Upper lobe of left lung (tissue), 6 donors: ENCODE measurements around the gene CCL11. TPM values are rescaled to one million over a fixed set of nuclear protein-coding genes. Genes with fewer than 3 reads are reported as not detected.

ENCODE experiments used
- ATAC-seq, 2 donors: fragments of 200-7000 bp; cut with Tn5 transposase; one replicate each; pipeline ENCODE4 v1.9.1; 2022; ENCODE audit warnings: mild to moderate bottlenecking in 2 of 2, moderate library complexity in 2 of 2; ENCODE audit not compliant: low FRiP score in 2 of 2
- DNase-seq, 2 donors: peaks; one replicate each; pipeline ENCODE4 v3.0.0-alpha.2; 2019 to 2020
- H3K27ac ChIP-seq, 4 donors: fragments of 200-600 bp; sonication (generic); one replicate each; pipeline ENCODE4 v1.5.1; 2016 to 2019
- H3K27me3 ChIP-seq, 4 donors: fragments of 200-600 bp; sonication (generic); one replicate each; pipeline ENCODE4 v1.5.1; 2017 to 2019
- H3K36me3 ChIP-seq, 4 donors: fragments of 200-600 bp; sonication (generic); one replicate each; pipeline ENCODE4 v1.5.1; 2016 to 2019
- H3K4me1 ChIP-seq, 4 donors: fragments of 200-600 bp; sonication (generic); one replicate each; pipeline ENCODE4 v1.5.1; 2018 to 2019
- H3K4me3 ChIP-seq, 4 donors: fragments of 200-600 bp; sonication (generic); one replicate each; pipeline ENCODE4 v1.5.1; 2017 to 2019; ENCODE audit warnings: mild to moderate bottlenecking in 2 of 4, moderate library complexity in 1 of 4
- H3K9me3 ChIP-seq, 4 donors: fragments of 200-600 bp; sonication (generic); one replicate each; pipeline ENCODE4 v1.5.1; 2018 to 2019
- EP300 ChIP-seq, 4 donors: sonication (generic); formaldehyde crosslinking; IDR thresholded peaks; one replicate each; pipeline ENCODE4 v1.5.1; 2017; ENCODE audit warnings: antibody characterized with exemption in 4 of 4, control low read depth in 2 of 4
- POLR2A ChIP-seq, 4 donors: fragments of 450-650 bp; IDR thresholded peaks; one replicate each; pipeline ENCODE4 v1.5.1; 2016 to 2017; ENCODE audit warnings: antibody characterized with exemption in 4 of 4, mild to moderate bottlenecking in 2 of 4
- POLR2AphosphoS5 ChIP-seq, 2 donors: sonication (generic); formaldehyde crosslinking; IDR thresholded peaks; one replicate each; pipeline ENCODE4 v1.5.1; 2017; ENCODE audit warnings: antibody characterized with exemption in 2 of 2
- WGBS, 2 donors: methylation state at CpG; one replicate each; pipeline ENCODE4 v1.1.5; 2017 to 2018; 5-methylcytosine and 5-hydroxymethylcytosine counted together
- total RNA-seq, 6 donors: library from RNA; depleted of rRNA in 4 of 6; stranded (reverse); fragments of >200 nt in 4 of 6; gene quantifications; one replicate each; pipeline versions ENCODE4 v1.1.0 to v1.2.1, GENCODE V29; 2016 to 2021
- TF ChIP-seq, protein P1 (sequence below), 6 experiments: fragments of 450-650 bp in 4 of 6; fragments of 200-600 bp in 2 of 6; sonication (generic) in 2 of 6; IDR thresholded peaks; one replicate each; pipeline ENCODE4 v1.5.1; 2016 to 2019; ENCODE audit warnings: antibody characterized with exemption in 6 of 6
- donor health status: DM: no; HTN: no; CAD: no; lungs with moderate emphysema.
- donor health status: DM: no; HTN: yes; CAD: no; lungs with severe emphysema.

CCL11 gene
- 1 to 10 TPM in 1 of 6 donors, not detected in 5; 1.2 TPM for total RNA-seq

DNA sequence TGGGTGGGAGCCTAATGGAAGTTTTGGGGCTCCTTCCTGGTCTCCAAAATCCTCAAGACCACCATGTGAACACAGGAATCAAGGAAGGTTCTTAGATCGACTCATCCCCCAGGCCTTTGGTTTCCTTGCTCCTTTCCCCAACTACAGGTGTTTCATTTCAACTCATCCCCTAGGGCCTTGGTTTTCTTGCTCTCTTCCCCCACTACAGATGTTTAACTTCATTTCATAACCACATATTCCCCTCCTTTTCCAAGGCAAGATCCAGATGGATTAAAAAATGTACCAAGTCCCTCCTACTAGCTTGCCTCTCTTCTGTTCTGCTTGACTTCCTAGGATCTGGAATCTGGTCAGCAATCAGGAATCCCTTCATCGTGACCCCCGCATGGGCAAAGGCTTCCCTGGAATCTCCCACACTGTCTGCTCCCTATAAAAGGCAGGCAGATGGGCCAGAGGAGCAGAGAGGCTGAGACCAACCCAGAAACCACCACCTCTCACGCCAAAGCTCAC is at the start of gene CCL11:
CCL11 (plus strand) TSS at position 457 of the 507 bp plus-strand sequence. CDS start 67 bp downstream, outside the sequence.
- DNase-seq (no peak), ATAC-seq (no peak)

DNA sequence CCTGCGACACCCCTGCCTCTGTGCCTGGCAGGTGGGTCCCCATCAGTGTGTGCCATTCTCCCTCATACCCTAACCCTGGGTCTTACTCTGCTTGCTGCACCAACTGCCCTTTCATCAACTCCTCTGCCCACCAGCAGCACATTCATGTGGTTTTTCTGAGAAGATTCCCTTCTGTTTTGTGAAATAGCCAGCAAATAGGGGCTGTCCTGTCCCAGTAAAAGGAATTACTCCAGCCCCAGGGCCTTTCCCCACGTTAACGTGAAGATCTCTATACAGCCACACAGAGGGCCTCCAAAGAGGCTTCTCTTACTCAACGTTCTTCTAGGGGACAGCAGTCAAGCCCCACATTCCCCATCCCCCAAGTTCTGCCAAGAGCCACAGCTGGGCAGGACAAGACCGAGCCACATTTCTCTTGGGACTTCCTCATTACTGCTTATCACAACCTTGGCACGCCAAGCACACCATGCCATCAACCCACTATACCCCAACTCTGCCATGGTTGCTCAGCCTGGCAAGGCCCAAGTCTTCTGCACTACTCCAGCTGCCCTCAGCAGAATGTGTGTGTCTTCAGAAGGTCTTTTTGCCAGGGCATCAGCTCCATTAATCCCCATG is 49.2 kb upstream of the CCL11 start:
- TF ChIP-seq POLR2AphosphoS5 (IDR thresholded peaks at IDR 0.05) (no peak), EP300 (IDR thresholded peaks at IDR 0.05) (no peak), POLR2A (IDR thresholded peaks at IDR 0.05) (no peak)
- TF ChIP-seq, protein P1, sequence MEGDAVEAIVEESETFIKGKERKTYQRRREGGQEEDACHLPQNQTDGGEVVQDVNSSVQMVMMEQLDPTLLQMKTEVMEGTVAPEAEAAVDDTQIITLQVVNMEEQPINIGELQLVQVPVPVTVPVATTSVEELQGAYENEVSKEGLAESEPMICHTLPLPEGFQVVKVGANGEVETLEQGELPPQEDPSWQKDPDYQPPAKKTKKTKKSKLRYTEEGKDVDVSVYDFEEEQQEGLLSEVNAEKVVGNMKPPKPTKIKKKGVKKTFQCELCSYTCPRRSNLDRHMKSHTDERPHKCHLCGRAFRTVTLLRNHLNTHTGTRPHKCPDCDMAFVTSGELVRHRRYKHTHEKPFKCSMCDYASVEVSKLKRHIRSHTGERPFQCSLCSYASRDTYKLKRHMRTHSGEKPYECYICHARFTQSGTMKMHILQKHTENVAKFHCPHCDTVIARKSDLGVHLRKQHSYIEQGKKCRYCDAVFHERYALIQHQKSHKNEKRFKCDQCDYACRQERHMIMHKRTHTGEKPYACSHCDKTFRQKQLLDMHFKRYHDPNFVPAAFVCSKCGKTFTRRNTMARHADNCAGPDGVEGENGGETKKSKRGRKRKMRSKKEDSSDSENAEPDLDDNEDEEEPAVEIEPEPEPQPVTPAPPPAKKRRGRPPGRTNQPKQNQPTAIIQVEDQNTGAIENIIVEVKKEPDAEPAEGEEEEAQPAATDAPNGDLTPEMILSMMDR (IDR thresholded peaks at IDR 0.05) = no peak
- no peak for DNase-seq
- Histone ChIP-seq H3K4me1 (peaks cover 47 to 60% (median 57%) of the 10 kb centered on the region in 4 donors), H3K9me3 (no peaks in the 10 kb centered on the region), H3K27ac (peak overlapping the region in 3 of 4 donors; percentile 1 to 73 (median 65)), H3K27me3 (no peaks in the 10 kb centered on the region), H3K4me3 (no peak overlapping the region), H3K36me3 (no peaks in the 10 kb centered on the region)
- 62 to 82% methylated on average over 6 of the region's 6 CpGs for WGBS, 2 donors
- ATAC-seq = peak in 1 of 2 donors; percentile 3

More for the DNA sequence above, at the start of gene CCL11:
- Histone ChIP-seq H3K36me3 (no peaks in the 10 kb centered on the region), H3K4me3 (no peak within 1 kb of the TSS), H3K9me3 (no peaks in the 10 kb centered on the region), H3K27me3 (no peaks in the 10 kb centered on the region), H3K27ac (no peak within 1 kb of the TSS), H3K4me1 (no peaks in the 10 kb centered on the region)
- TF ChIP-seq, protein P1 (IDR thresholded peaks at IDR 0.05) = no peak
- TF ChIP-seq POLR2AphosphoS5 (IDR thresholded peaks at IDR 0.05) (no peak), EP300 (IDR thresholded peaks at IDR 0.05) (no peak), POLR2A (IDR thresholded peaks at IDR 0.05) (no peak)
- 88 to 92% methylated on average over 4 of the region's 4 CpGs for WGBS, 2 donors

DNA sequence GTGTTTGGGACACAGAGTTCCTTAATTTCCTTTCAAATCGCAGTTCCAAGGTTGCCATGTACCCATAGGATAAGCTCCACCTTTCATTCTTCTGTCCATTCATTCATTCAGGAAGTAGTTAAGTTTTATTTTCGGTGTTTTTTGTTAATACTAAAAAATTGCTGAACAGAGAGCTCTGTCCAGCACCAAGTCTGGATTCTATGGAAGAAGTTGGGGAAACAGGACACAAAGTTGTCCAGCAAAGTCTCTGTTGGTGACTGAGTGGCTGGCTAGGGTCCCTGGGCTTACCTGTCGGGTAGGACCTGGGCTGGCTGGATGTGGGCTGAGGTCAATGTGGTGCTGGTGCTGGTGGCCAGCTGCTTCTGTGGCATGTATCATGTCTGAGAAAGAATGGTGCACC is 48.1 kb upstream of the CCL11 start:
- no peak for TF ChIP-seq POLR2A (IDR thresholded peaks at IDR 0.05)
- TF ChIP-seq EP300 (IDR thresholded peaks at IDR 0.05) = no peak
- TF ChIP-seq POLR2AphosphoS5 (IDR thresholded peaks at IDR 0.05) = no peak
- TF ChIP-seq, protein P1 (IDR thresholded peaks at IDR 0.05) = no peak
- Histone ChIP-seq H3K27ac (peak overlapping the region in 1 of 4 donors; percentile 27), H3K4me3 (no peak overlapping the region), H3K4me1 (peaks cover 58 to 71% (median 67%) of the 10 kb centered on the region in 4 donors), H3K36me3 (no peaks in the 10 kb centered on the region), H3K9me3 (no peaks in the 10 kb centered on the region), H3K27me3 (no peaks in the 10 kb centered on the region)
- 85 to 91% methylated on average over 3 of the region's 3 CpGs for WGBS, 2 donors
- DNase-seq (no peak), ATAC-seq (no peak)

DNA sequence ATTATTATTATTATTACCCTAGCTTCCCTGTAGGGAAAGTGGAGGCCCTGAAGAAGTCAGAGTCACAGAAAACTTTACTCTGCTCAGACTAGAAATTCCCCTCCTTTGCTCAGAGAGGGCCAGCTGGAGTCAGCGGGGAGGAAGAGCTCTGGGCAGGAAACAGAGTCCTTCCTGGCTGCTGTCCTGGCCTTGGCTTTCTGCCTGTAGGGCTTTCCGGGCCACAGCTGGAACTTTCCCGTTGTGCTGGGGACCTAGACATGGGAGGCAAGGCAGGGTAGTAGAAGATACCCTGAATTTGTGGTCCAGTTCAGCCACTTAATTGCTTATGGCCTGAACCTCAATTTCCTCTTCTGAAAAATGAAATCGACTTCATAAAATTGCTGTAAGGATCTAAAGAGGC is 44.5 kb upstream of the CCL11 start:
- peak overlapping the region in 1 of 4 donors; percentile 55 for H3K27ac ChIP-seq
- TF ChIP-seq, protein P1 (IDR thresholded peaks at IDR 0.05) = no peak
- TF ChIP-seq POLR2A (IDR thresholded peaks at IDR 0.05) (no peak), POLR2AphosphoS5 (IDR thresholded peaks at IDR 0.05) (peak; percentile 37 to 58), EP300 (IDR thresholded peaks at IDR 0.05) (peak in 1 of 4 donors; percentile 57)
- no peaks in the 10 kb centered on the region for H3K9me3 ChIP-seq
- H3K4me3 ChIP-seq = no peak overlapping the region
- DNase-seq = no peak
- peak in 1 of 2 donors; percentile 73 for ATAC-seq
- peaks cover 50 to 68% (median 61%) of the 10 kb centered on the region in 4 donors for H3K4me1 ChIP-seq
- no peaks in the 10 kb centered on the region for H3K36me3 ChIP-seq
- WGBS, 2 donors = 6 to 7% methylated on average over 4 of the region's 4 CpGs
- H3K27me3 ChIP-seq = no peaks in the 10 kb centered on the region
